Renal pelvis (tissue), 4 donors: ENCODE measurements around the gene NFKB2. TPM values are rescaled to one million over a fixed set of nuclear protein-coding genes. Genes with fewer than 3 reads are reported as not detected.

Experiments used
- DNase-seq: peaks from one replicate; pipeline ENCODE4 v3.0.0-alpha.2; 2013
- polyA plus RNA-seq, 3 donors: library from polyadenylated mRNA; unstranded; fragments of 120-200 nt; gene quantifications; one replicate each; pipeline ENCODE4 v1.2.1, GENCODE V29; 2013; ENCODE audit not compliant: insufficient read length in 3 of 3

Gene NFKB2
- polyA plus RNA-seq, 3 donors, result 20.6 to 22.7 (median 21.4) TPM

- peak; percentile 85 for DNase-seq
These were observed 55.0 kb downstream of the NFKB2 start for GRCh38 chr10:102450374-102451104.

DNA sequence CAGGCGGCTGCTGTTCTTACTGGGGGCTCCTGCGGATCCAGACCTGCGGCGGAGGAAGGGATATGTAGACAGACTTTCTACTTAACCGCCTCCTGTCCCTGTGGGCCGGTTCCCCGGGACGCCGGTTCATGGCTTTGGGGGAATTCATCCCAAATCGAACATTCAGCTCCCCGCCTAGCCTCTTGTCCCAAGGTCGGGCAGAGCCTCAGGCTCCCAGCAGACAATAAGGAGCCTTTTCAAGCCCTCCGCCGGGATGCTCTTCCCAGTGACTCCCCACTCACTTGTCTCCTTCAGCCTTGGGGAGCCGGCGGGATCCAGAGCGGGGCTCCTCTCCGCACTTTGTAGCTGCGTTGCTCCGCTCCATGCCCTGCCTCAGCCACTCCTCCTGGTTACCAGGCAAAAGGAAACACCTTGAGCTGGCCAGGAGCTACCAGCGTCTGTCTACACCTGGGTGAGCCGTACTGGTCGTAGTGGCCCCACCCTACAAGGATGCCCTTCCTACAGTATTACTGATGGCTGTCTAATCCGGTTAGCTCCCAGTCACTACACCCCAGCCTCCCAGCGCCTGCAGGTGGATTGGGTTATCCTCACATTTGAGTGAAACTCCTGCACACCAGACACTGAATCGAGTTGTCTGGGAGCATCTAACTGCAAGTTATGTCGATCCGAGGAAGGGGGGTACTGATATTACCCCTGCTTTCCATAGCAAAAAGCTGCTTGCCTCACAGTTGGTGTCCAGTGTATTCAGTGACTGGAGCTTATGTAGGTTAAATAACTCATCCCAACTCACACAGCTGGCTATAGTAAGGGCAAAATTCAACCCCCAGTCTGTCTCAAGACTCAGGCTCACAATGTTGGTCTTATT lies 55.8 kb downstream of the NFKB2 start, which contains the start of gene C10orf95:
C10orf95 (minus strand) TSS at position 439 of the 865 bp plus-strand sequence. CDS start 450 bp downstream, outside the sequence.
- no peak for DNase-seq

Other genes with a start within 250 kb of the NFKB2 start
- gene NOLC1, start 243.3 kb upstream of the NFKB2 start, polyA plus RNA-seq, result 10 to 100 TPM; 94.3 to 100.0 (median 98.7) TPM
- gene ELOVL3, start 169.4 kb upstream of the NFKB2 start, polyA plus RNA-seq, result 1 to 10 TPM; 2.1 to 3.1 (median 2.2) TPM
- gene PITX3, start 154.2 kb upstream of the NFKB2 start, polyA plus RNA-seq, result 1 to 10 TPM; 1.0 to 1.4 (median 1.2) TPM
- 10 to 100 TPM; 49.5 to 58.4 (median 53.6) TPM for gene GBF1, start 150.2 kb upstream of the NFKB2 start, polyA plus RNA-seq
- 10 to 100 TPM; 10.2 to 13.2 (median 12.2) TPM for gene PSD, start 23.1 kb downstream of the NFKB2 start, polyA plus RNA-seq
- 10 to 100 TPM; 12.6 to 16.3 (median 14.8) TPM for gene FBXL15, start 25.1 kb downstream of the NFKB2 start, polyA plus RNA-seq
- 10 to 100 TPM; 77.1 to 93.1 (median 91.5) TPM for gene CUEDC2, start 36.9 kb downstream of the NFKB2 start, polyA plus RNA-seq
- 1 to 10 TPM; 1.0 to 2.4 (median 1.9) TPM for gene C10orf95, start 55.8 kb downstream of the NFKB2 start, polyA plus RNA-seq
- 10 to 100 TPM; 78.4 to 96.4 (median 79.2) TPM for gene ACTR1A, start 107.0 kb downstream of the NFKB2 start, polyA plus RNA-seq
- gene SUFU, start 108.3 kb downstream of the NFKB2 start, polyA plus RNA-seq, result 10 to 100 TPM; 30.9 to 33.1 (median 31.2) TPM
- 100 to 1,000 TPM; 136 to 140 (median 136) TPM for gene TRIM8, start 248.8 kb downstream of the NFKB2 start, polyA plus RNA-seq